T-helper 1 cell treated with Interleukin-12 subunit alpha and Interleukin-12 subunit beta and Interleukin-4 antibody, amounts not matched to agents 30 μg/mL and 1 μg/mL, for 36 hours (primary cell): ENCODE measurements around the gene BRSK2.

Experiments
- H3K27ac Mint-ChIP-seq: one replicate; pipeline ENCODE4 v1.8.0; 2021; ENCODE audit warnings: mild to moderate bottlenecking, mixed read lengths
- H3K27me3 Mint-ChIP-seq: one replicate; pipeline ENCODE4 v1.8.0; 2021; ENCODE audit warnings: low read depth, mixed read lengths
- H3K36me3 Mint-ChIP-seq: one replicate; pipeline ENCODE4 v1.8.0; 2021; ENCODE audit warnings: low read depth, mixed read lengths
- H3K4me1 Mint-ChIP-seq: one replicate; pipeline ENCODE4 v1.8.0; 2021; ENCODE audit warnings: low read depth, mixed read lengths
- H3K4me3 Mint-ChIP-seq: one replicate; pipeline ENCODE4 v1.8.0; 2021; ENCODE audit warnings: mild to moderate bottlenecking, moderate library complexity, mixed read lengths
- H3K9me3 Mint-ChIP-seq: one replicate; pipeline ENCODE4 v1.8.0; 2021; ENCODE audit warnings: mixed read lengths

BRSK2 gene

DNA sequence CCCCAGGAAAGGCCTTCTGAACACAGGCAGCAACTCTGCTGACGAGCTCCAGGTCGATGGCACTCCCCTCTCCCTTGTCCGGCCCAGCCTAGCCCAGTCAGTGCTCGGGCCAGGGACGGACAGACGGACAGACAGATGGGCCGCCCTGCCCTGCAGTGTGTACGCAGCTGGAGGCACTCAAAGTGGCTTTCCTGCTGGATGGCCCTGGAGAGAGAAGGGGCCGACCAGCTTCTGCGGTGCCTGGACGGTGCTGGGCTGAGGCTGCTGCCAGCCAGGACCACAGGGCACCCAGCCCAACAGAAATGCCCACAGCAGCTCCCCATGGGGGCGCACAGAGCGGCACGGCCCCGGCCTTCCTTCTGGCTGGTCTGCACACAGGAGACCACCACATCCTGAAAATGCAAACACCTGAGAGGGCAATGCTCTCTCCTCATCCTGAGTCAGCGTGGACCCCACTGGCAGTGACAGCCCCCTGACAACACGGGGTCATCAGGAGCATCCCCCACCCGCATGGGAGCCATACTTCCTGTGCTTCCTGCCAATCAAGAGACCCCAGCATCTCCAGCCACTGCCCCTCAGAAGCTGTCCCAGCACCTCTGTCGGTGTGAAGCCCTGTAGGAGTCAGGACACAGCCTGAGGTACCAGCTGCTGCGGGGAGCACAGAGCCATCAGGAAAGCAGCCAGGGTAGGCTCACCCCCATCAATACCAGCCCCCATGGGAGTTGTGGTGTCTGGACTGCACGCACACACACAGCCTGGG, 97.5 kb downstream of the BRSK2 start:
- Mint-ChIP-seq H3K4me3 (no peak overlapping the region), H3K9me3 (no peaks in the 10 kb centered on the region), H3K36me3 (no peaks in the 10 kb centered on the region), H3K4me1 (no peaks in the 10 kb centered on the region), H3K27ac (no peak overlapping the region), H3K27me3 (no peaks in the 10 kb centered on the region)

GRCh38 chr11:1487851-1488574, 98.3 kb downstream of the BRSK2 start:
- Mint-ChIP-seq H3K9me3 (no peaks in the 10 kb centered on the region), H3K27ac (no peak overlapping the region), H3K36me3 (no peaks in the 10 kb centered on the region), H3K4me3 (no peak overlapping the region), H3K27me3 (no peaks in the 10 kb centered on the region), H3K4me1 (no peaks in the 10 kb centered on the region)

GRCh38 chr11:1488575-1489180, 98.9 kb downstream of the BRSK2 start:
- no peaks in the 10 kb centered on the region for H3K36me3 Mint-ChIP-seq
- no peaks in the 10 kb centered on the region for H3K9me3 Mint-ChIP-seq
- no peaks in the 10 kb centered on the region for H3K4me1 Mint-ChIP-seq
- H3K27me3 Mint-ChIP-seq, result no peaks in the 10 kb centered on the region
- no peak overlapping the region for H3K4me3 Mint-ChIP-seq
- H3K27ac Mint-ChIP-seq, result no peak overlapping the region

DNA sequence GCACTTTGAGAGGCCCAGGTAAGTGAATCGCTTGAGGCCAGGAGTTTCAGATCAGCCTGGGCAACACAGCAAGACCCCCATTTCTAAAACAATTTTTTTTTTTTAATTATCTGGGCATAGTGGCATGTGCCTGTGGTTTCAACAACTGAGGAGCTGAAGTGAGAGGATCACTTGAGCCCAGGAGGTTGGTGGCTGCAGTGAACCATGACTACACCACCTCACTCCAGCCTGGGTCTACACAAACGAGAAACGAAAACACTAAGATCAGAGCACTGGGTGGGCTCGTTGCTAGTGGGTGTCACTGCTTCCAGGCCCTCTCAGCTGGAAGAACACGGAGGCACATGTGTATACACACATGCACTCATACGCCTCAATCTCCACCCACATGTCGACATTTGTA, 100.9 kb downstream of the BRSK2 start:
- H3K27me3 Mint-ChIP-seq, result no peaks in the 10 kb centered on the region
- H3K27ac Mint-ChIP-seq, result no peak overlapping the region
- no peaks in the 10 kb centered on the region for H3K9me3 Mint-ChIP-seq
- H3K36me3 Mint-ChIP-seq, result no peaks in the 10 kb centered on the region
- no peak overlapping the region for H3K4me3 Mint-ChIP-seq
- H3K4me1 Mint-ChIP-seq, result no peaks in the 10 kb centered on the region

DNA sequence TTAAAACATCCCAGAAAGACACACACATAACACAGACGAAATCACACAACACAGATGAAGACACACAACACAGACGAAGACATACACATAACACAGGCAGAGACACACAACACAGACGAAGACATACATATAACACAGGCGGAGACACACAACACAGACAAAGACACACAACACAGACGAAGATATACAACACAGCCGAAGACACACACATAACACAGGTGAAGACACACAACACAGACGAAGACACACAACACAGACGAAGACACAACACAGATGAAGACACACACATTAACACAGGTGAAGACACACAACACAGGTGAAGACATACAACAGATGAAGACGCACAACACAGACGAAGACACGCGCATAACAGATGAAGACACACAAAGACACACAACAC, 101.6 kb downstream of the BRSK2 start:
- no peak overlapping the region for H3K4me3 Mint-ChIP-seq
- H3K9me3 Mint-ChIP-seq, result no peaks in the 10 kb centered on the region
- peaks cover under 1% of the 10 kb centered on the region for H3K4me1 Mint-ChIP-seq
- H3K27me3 Mint-ChIP-seq, result no peaks in the 10 kb centered on the region
- H3K27ac Mint-ChIP-seq, result no peak overlapping the region
- no peaks in the 10 kb centered on the region for H3K36me3 Mint-ChIP-seq

DNA sequence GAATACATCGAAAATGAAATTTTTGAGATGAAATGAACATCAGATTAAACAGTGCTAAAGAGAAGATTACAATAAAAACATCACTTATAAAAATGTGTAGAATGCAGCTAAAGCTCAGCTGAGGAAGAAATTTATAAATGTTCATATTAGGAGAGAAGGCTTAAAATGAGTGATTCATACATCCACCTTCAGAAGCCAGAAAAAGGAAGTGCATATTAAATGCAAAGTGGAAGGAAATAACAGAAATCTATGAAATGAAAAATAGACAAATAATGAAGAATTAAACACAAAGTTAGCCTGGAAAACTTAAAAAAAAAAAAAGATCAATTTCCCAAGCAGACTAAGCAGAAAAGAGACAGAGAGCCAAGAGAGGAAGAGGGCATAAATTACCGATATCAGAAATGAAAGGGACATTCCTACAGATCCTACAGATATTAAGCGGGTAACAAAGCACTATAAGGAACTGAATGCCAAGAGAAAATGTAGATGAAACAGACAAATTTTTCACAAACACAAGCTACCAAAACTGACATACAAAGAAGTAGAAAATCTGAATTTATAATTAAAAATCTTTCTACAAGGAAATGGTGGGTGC, 104.0 kb downstream of the BRSK2 start:
- peaks cover 20% of the 10 kb centered on the region for H3K4me1 Mint-ChIP-seq
- no peak overlapping the region for H3K27ac Mint-ChIP-seq
- H3K36me3 Mint-ChIP-seq, result peaks cover 4% of the 10 kb centered on the region
- H3K9me3 Mint-ChIP-seq, result no peaks in the 10 kb centered on the region
- H3K4me3 Mint-ChIP-seq, result no peak overlapping the region
- no peaks in the 10 kb centered on the region for H3K27me3 Mint-ChIP-seq

- Mint-ChIP-seq H3K4me3 (no peak overlapping the region), H3K27ac (no peak overlapping the region), H3K36me3 (peaks cover 7% of the 10 kb centered on the region), H3K4me1 (peaks cover 24% of the 10 kb centered on the region), H3K27me3 (no peaks in the 10 kb centered on the region), H3K9me3 (no peaks in the 10 kb centered on the region)
Measured at GRCh38 chr11:1494650-1495049, 104.9 kb downstream of the BRSK2 start.

DNA sequence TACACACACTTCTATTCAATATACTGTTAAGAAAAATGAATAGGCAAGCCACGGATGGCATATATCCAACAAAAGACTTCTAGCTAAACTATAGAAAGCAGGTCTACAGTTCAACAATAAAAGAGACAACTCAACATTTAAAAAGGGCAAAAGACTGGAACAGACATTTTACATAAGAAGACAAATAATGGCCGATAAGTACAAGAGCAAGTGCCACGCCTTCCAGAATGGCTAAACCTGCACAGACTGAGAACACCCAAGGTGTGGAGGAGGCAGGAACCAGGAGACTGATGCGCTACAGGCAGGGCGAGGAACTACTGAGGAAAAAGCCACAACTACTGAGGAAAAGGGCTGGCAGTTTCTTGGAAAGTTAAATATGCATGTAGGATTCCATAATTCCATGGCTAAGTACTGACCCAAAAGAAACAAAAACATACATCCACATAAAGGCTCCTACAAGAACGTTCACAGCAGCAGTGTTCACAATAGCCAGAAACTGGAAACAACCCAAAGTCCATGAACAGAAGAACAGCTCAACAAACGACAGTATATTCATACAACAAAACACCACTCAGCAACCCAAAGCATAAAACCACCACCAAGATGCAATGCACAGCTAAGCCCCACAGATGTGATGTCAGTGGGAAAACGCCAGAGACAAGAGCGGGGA, 106.5 kb downstream of the BRSK2 start:
- H3K4me1 Mint-ChIP-seq, result peaks cover 24% of the 10 kb centered on the region
- no peak overlapping the region for H3K27ac Mint-ChIP-seq
- H3K36me3 Mint-ChIP-seq, result peaks cover 7% of the 10 kb centered on the region
- H3K27me3 Mint-ChIP-seq, result no peaks in the 10 kb centered on the region
- H3K4me3 Mint-ChIP-seq, result no peak overlapping the region
- H3K9me3 Mint-ChIP-seq, result no peaks in the 10 kb centered on the region

DNA sequence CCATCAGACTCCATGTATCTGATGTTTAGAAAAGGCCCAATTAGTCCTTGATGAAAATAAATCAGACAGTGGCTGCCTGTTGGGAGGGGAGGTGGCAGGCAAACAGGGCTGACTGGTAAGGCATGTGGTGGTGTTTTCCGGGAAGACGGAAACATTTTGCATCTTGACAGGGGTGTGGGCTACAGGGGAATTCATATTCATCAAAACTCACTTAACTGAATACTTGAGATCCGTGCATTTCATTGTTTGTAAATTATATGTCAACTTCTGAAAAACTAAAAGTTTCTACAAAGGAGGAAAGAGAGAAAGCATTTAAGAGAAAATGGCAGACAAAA, 107.0 kb downstream of the BRSK2 start:
- Mint-ChIP-seq H3K9me3 (no peaks in the 10 kb centered on the region), H3K4me3 (no peak overlapping the region), H3K4me1 (peaks cover 24% of the 10 kb centered on the region), H3K27ac (no peak overlapping the region), H3K36me3 (peaks cover 7% of the 10 kb centered on the region), H3K27me3 (no peaks in the 10 kb centered on the region)

DNA sequence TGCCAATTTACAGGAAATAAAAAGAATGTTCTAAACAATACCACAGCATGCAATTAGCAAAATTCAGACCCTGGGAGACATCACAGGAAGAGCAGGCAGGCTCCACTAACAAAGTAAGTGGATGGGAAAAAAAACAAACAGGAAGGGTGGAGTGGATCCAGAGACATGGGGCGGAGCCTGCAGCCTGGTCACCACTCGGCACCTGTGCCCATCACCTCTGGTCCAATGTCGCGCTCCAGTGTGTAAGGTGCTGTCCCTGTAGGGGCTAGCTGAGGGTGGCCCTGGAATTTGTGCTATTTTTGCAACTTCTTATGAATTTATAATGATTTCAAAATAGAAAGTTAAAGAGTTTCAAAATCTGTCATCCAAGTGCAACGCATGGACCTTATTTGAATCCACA, 107.9 kb downstream of the BRSK2 start:
- no peak overlapping the region for H3K27ac Mint-ChIP-seq
- peaks cover 7% of the 10 kb centered on the region for H3K36me3 Mint-ChIP-seq
- H3K4me1 Mint-ChIP-seq, result peaks cover 24% of the 10 kb centered on the region
- no peak overlapping the region for H3K4me3 Mint-ChIP-seq
- H3K27me3 Mint-ChIP-seq, result no peaks in the 10 kb centered on the region
- no peaks in the 10 kb centered on the region for H3K9me3 Mint-ChIP-seq

DNA sequence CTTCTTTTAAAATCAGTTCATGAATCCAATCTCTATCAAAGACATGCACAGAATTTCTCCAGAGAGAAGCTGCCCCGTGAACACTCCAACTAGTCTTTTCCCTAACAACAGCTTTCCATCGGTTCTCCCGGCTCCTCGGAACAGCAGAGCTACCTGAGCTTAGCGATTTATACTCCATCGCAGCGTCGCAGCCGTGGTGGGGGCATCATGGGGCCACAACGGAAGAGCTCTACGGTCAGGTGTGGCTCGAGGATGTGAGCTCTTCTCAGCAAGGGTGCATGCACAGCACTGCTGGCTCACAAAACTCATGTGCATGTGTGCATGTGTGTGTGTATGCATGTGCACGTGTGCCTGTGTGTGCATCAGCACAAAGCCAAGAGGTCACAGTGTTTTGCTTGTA, 108.5 kb downstream of the BRSK2 start:
- H3K27ac Mint-ChIP-seq, result no peak overlapping the region
- no peaks in the 10 kb centered on the region for H3K27me3 Mint-ChIP-seq
- peaks cover 24% of the 10 kb centered on the region for H3K4me1 Mint-ChIP-seq
- no peak overlapping the region for H3K4me3 Mint-ChIP-seq
- H3K36me3 Mint-ChIP-seq, result peaks cover 7% of the 10 kb centered on the region
- H3K9me3 Mint-ChIP-seq, result no peaks in the 10 kb centered on the region

GRCh38 chr11:1499261-1499890, 109.6 kb downstream of the BRSK2 start:
- Mint-ChIP-seq H3K27ac (no peak overlapping the region), H3K4me3 (no peak overlapping the region), H3K36me3 (peaks cover 7% of the 10 kb centered on the region), H3K9me3 (no peaks in the 10 kb centered on the region), H3K27me3 (no peaks in the 10 kb centered on the region), H3K4me1 (peaks cover 24% of the 10 kb centered on the region)

GRCh38 chr11:1499899-1500298, 110.2 kb downstream of the BRSK2 start:
- H3K9me3 Mint-ChIP-seq, result no peaks in the 10 kb centered on the region
- no peak overlapping the region for H3K27ac Mint-ChIP-seq
- no peak overlapping the region for H3K4me3 Mint-ChIP-seq
- peaks cover 24% of the 10 kb centered on the region for H3K4me1 Mint-ChIP-seq
- H3K36me3 Mint-ChIP-seq, result peaks cover 7% of the 10 kb centered on the region
- H3K27me3 Mint-ChIP-seq, result no peaks in the 10 kb centered on the region
